ENCODE data around the gene MYOM3. TPM values are rescaled to one million over a fixed set of nuclear protein-coding genes. Genes with fewer than 3 reads are reported as not detected.

The MYOM3 gene
- total RNA-seq, 1 experiment from 2014 or later, result 0.05 TPM

- BruUV-seq (replicated peaks), result no TSS peak
- in situ Hi-C loops (cut with HindIII; ENCODE audit: low pct_unique_long_range_greater_than_20kb, low sequenced_read_pairs) (no loop called here), intact Hi-C loops (cut with micrococcal nuclease; ENCODE audit: unreplicated experiment) (no loop called here)
- H3K27ac ChIP-seq (ENCODE audit: low read length), result no peak overlapping the region
- no peaks in the 10 kb centered on the region for H3K36me3 ChIP-seq (ENCODE audit: control insufficient read depth, insufficient read depth, low read length)
- H3K4me1 ChIP-seq (ENCODE audit: control insufficient read depth, insufficient read depth, low read length), result no peaks in the 10 kb centered on the region
- H3K4me3 ChIP-seq (ENCODE audit: low read depth in 2 of 2, low read length in 2 of 2), result no peak overlapping the region
- H3K27me3 ChIP-seq (ENCODE audit: control insufficient read depth, insufficient read depth, low read length), result no peaks in the 10 kb centered on the region
- ChIA-PET CTCF (no interaction called here), POLR2A (no interaction called here)
- no peaks in the 10 kb centered on the region for H3K9me3 ChIP-seq (ENCODE audit: control insufficient read depth, insufficient read depth, low read depth, low read length)
- ATAC-seq (no peak), DNase-seq (ENCODE audit: low read depth, low spot score) (no peak)
- TF ChIP-seq POLR2AphosphoS5 (IDR thresholded peaks at IDR 0.05; ENCODE audit: low read depth, low read length), result no peak
- TF ChIP-seq SIN3A (IDR thresholded peaks at IDR 0.05; ENCODE audit: borderline replicate concordance, insufficient read depth, low read depth, low read length), result no peak
- no peak for TF ChIP-seq CTCF (IDR thresholded peaks at IDR 0.05)
- TF ChIP-seq TCF7L2 (IDR thresholded peaks at IDR 0.05; ENCODE audit: low read depth, low read length), result no peak
- TF ChIP-seq, protein P1, sequence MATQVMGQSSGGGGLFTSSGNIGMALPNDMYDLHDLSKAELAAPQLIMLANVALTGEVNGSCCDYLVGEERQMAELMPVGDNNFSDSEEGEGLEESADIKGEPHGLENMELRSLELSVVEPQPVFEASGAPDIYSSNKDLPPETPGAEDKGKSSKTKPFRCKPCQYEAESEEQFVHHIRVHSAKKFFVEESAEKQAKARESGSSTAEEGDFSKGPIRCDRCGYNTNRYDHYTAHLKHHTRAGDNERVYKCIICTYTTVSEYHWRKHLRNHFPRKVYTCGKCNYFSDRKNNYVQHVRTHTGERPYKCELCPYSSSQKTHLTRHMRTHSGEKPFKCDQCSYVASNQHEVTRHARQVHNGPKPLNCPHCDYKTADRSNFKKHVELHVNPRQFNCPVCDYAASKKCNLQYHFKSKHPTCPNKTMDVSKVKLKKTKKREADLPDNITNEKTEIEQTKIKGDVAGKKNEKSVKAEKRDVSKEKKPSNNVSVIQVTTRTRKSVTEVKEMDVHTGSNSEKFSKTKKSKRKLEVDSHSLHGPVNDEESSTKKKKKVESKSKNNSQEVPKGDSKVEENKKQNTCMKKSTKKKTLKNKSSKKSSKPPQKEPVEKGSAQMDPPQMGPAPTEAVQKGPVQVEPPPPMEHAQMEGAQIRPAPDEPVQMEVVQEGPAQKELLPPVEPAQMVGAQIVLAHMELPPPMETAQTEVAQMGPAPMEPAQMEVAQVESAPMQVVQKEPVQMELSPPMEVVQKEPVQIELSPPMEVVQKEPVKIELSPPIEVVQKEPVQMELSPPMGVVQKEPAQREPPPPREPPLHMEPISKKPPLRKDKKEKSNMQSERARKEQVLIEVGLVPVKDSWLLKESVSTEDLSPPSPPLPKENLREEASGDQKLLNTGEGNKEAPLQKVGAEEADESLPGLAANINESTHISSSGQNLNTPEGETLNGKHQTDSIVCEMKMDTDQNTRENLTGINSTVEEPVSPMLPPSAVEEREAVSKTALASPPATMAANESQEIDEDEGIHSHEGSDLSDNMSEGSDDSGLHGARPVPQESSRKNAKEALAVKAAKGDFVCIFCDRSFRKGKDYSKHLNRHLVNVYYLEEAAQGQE (IDR thresholded peaks at IDR 0.05; ENCODE audit: insufficient read depth in 1 of 2, low read depth in 2 of 2, low read length in 1 of 2), result no peak
These were observed 15.2 kb downstream of the MYOM3 start for GRCh38 chr1:24096739-24097103.

DNA sequence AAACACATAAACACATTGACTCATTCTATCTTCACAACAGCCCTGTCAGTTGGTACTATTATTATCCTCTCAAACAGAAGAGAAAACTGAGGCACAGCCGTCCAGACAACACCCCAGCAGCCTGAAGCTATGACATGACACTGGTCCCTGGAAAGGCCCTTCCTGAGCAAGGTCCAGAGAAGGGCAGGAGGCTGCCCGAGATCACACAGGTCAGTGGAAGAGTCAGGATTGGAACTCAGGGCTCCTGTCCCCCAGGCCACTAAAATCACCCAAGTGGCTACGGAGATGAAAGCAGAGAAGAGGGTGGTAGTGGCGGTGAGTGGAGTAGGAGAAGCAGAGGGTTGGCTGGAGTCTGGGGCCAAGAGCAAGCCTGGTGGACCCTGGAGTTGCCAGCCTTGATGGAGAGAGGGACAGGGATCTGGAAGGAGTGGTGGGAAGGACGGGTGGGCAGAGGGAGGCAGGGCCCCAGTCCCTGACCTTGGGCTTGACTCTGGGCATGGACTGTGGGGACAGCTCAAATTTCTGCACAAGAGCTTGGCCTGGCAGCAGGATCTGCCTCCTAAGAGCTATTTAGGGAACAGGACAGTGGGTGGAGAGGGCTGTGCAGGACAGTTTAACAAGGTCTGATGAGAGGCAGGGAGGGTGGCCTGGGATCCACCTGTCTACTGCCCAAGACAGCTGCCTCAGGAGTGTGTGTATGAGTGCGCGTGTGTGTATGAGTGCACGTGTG is 15.8 kb downstream of the MYOM3 start:
- H3K27me3 ChIP-seq (ENCODE audit: control insufficient read depth, insufficient read depth, low read length), result no peaks in the 10 kb centered on the region
- H3K36me3 ChIP-seq (ENCODE audit: control insufficient read depth, insufficient read depth, low read length), result no peaks in the 10 kb centered on the region
- H3K27ac ChIP-seq (ENCODE audit: low read length), result no peak overlapping the region
- TF ChIP-seq SIN3A (IDR thresholded peaks at IDR 0.05; ENCODE audit: borderline replicate concordance, insufficient read depth, low read depth, low read length) (no peak), CTCF (IDR thresholded peaks at IDR 0.05) (no peak), POLR2AphosphoS5 (IDR thresholded peaks at IDR 0.05; ENCODE audit: low read depth, low read length) (no peak), TCF7L2 (IDR thresholded peaks at IDR 0.05; ENCODE audit: low read depth, low read length) (no peak)
- TF ChIP-seq, protein P1 (IDR thresholded peaks at IDR 0.05; ENCODE audit: insufficient read depth in 1 of 2, low read depth in 2 of 2, low read length in 1 of 2), result no peak
- H3K9me3 ChIP-seq (ENCODE audit: control insufficient read depth, insufficient read depth, low read depth, low read length), result no peaks in the 10 kb centered on the region
- no TSS peak for BruUV-seq (replicated peaks)
- DNase-seq (ENCODE audit: low read depth, low spot score), result no peak
- ChIA-PET CTCF (interaction anchor here (0.5 kb wide), 1 partner anchor 221 kb away, joined by 3 read pairs; no protein-coding TSS in a partner anchor), POLR2A (interaction anchor here (0.5 kb wide), 1 partner anchor 51 kb away, joined by 11 read pairs; no protein-coding TSS in a partner anchor)
- no peak for ATAC-seq
- no peak overlapping the region for H3K4me3 ChIP-seq (ENCODE audit: low read depth in 2 of 2, low read length in 2 of 2)
- intact Hi-C loops (cut with micrococcal nuclease; ENCODE audit: unreplicated experiment) (no loop called here), in situ Hi-C loops (cut with HindIII; ENCODE audit: low pct_unique_long_range_greater_than_20kb, low sequenced_read_pairs) (no loop called here)
- no peaks in the 10 kb centered on the region for H3K4me1 ChIP-seq (ENCODE audit: control insufficient read depth, insufficient read depth, low read length)
